ENCODE measurements around the gene SSNA1.
A peak's percentile ranks its signal among the peaks of the same experiment; 100 is the strongest.

SSNA1 gene

DNA sequence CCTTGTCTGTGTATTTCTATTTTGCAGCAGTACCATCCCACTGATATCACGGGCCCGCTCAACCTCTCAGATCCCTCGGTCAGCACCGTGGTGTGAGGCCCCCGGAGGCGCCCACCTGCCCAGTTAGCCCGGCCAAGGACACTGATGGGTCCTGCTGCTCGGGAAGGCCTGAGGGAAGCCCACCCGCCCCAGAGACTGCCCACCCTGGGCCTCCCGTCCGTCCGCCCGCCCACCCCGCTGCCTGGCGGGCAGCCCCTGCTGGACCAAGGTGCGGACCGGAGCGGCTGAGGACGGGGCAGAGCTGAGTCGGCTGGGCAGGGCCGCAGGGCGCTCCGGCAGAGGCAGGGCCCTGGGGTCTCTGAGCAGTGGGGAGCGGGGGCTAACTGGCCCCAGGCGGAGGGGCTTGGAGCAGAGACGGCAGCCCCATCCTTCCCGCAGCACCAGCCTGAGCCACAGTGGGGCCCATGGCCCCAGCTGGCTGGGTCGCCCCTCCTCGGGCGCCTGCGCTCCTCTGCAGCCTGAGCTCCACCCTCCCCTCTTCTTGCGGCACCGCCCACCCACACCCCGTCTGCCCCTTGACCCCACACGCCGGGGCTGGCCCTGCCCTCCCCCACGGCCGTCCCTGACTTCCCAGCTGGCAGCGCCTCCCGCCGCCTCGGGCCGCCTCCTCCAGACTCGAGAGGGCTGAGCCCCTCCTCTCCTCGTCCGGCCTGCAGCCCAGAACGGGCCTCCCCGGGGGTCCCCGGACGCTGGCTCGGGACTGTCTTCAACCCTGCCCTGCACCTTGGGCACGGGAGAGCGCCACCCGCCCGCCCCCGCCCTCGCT lies 20.5 kb upstream of the SSNA1 start:
- DNase-seq (ENCODE audit: low spot score) = no peak

DNA sequence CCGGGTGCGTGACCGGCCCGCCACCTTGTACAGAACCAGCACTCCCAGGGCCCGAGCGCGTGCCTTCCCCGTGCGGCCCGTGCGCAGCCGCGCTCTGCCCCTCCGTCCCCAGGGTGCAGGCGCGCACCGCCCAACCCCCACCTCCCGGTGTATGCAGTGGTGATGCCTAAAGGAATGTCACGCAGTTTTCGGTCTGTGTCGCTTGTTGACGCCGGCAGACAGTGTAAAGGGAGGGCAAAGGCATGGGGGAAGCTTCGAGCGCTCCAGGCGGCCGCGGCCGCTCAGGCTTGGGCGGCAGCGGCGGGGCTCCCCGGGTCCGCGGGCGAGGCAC lies 19.9 kb upstream of the SSNA1 start:
- DNase-seq (ENCODE audit: low spot score) = no peak

DNA sequence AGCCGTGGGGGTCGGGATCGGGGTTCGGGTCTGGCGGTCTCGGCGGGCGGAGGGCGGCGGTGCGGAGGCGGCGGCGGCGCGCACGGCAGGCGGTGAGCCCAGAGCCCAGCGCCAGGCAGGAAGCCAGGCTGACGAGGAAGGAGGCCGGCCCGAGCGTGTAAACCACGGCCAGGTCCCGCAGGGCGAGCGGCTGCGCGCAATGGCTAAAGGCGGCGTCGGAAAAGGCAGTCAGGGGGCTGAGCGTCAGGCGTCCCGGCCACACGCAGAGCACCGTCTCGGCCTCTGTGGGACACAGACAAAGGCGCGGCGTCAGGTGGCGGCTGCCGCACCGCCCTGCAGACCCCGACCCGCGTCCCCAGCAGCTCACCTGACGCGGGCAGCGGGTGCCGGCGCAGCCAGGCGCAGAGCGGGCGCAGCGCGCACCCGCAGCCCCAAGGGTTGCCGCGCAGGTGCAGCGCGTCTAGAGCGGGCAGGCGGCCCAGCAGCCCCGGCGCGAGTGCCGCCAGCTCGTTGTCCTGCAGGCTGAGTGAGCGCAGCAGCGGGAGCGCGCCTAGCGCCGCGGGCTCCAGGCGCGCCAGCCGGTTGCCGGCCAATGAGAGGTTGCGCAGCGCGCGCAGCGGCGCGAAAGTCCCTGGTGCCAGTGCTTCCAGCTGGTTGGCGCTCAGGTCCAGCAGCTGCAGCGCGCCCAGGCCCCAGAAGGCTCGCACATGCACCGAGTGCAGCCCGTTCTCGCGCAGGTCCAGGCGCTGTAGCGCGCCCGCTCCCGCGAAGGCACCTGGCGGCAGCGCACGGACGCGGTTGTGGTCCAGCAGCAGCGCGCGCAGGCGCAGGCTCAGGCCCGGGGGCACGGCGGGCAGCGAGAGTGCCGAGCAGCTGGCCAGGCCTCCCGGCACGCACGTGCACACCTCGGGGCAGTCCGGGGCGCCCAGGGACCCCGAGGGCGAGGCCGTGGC lies 19.3 kb upstream of the SSNA1 start:
- DNase-seq (ENCODE audit: low spot score) = no peak

DNA sequence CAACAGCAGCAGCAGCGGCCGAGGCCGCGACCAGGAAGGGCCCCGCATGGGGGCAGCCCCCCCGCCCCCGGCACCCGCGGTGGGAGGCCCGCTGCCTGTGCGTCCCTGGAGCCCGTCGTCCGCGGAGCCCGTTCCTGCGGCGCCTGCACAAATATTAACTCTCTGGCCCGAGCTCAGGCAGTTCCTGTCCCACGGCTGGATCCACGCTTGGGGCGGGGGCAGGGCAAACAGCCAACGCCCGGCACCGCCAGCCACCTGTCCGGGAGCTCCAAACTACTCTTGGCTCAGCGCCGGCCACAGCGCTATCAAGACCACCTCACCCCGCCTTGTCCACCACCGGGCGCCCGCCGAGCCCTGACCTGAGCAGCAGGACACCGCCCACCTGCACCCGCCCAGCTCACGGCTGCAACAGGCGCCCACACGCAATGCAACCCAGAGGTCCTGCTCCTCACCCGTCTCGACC lies 18.5 kb upstream of the SSNA1 start, which contains the start of gene LRRC26:
Gene LRRC26, minus strand, starts transcription at position 156 of the 463 bp plus-strand sequence. Its CDS starts 108 bp downstream, at position 48.
- DNase-seq (ENCODE audit: low spot score) = peak; percentile 38

GRCh38 chr9:137170486-137171148 lies 17.9 kb upstream of the SSNA1 start:
- peak; percentile 69 for DNase-seq (ENCODE audit: low spot score)

GRCh38 chr9:137171149-137171900 lies 17.2 kb upstream of the SSNA1 start:
- no peak for DNase-seq (ENCODE audit: low spot score)

DNA sequence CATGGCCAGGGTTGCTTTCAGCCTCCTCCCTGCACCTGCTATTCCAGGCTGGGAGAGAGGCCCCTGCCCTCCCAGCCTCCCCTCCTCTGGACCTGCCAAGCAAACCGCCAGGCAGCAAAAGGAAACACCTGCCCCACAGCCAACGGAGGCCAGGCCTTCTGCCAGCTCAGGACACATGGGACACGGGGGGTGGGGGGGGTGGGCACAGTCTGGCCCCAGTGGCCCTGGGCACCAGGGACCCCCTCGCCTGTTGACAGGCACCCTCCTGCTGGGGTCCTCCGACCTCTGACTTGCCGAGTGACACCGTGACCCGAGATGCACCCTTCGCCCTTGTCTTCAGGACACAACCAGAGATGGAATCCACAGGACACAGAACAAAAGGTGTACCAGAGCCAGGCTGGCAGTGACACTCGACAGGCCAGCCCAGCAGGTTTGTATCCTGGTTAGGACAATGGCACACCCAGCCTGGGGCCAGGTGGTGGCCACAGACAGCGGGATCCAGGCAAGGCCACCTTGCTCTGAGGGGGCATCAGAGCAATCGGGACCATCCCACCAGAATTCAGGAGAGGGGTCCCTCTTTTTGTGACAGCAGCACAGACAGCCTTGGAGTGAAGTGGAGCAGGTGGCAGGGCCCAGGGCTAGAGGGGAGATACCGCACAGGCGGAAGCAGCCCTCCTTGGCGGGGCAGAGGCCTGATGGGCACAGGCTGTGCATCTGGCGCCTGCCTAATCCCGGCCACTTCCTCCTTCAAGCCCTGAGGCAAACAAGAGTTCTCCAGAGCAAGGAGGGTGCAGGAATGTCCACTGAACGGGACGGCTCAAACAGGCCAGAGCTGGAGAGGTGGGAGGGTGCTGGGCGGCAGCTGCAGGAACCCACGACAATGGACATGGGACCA lies 15.3 kb upstream of the SSNA1 start:
- peak; percentile 46 for DNase-seq (ENCODE audit: low spot score)

DNA sequence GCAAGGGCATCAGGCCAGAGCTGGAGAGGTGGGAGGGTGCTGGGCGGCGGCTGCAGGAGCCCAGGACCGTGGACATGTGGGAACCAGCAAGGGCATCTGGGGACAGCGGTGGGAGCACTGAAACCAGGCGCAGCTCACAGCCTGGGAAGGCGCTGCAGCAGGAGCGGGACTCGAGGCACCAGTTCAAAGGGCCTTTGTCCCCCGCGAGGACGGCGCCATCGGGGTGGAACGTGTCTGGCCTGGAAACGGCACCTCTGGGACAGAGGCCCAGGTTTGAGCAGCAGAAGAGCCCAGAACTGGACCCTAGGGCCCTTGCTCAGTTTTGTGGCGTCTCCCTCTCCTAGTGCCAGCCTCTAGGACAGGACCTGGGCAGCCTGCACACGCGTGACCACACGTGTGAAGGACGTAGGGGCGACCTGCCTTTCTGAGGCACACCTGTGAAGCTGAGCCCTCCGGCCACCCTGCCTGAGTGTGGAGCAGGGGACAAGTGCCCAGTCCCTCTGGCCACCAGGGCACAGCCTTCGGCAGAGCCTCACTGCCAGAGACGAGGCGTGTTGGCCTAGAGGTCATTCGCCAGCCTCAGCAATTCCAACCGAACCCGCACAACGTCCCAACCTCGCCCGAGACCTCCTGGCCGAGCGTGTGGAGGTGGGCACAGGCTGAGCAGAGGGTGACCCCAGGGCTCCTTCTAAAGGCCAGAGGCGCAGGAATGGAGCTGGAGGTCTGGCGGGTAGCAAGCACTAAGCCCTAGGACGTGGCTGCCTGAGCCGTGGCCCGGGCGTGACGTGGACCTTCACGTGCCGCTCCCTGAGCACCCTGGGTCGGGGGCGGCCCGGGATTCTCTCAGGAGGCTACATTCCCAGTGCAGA lies 14.4 kb upstream of the SSNA1 start:
- no peak for DNase-seq (ENCODE audit: low spot score)

DNA sequence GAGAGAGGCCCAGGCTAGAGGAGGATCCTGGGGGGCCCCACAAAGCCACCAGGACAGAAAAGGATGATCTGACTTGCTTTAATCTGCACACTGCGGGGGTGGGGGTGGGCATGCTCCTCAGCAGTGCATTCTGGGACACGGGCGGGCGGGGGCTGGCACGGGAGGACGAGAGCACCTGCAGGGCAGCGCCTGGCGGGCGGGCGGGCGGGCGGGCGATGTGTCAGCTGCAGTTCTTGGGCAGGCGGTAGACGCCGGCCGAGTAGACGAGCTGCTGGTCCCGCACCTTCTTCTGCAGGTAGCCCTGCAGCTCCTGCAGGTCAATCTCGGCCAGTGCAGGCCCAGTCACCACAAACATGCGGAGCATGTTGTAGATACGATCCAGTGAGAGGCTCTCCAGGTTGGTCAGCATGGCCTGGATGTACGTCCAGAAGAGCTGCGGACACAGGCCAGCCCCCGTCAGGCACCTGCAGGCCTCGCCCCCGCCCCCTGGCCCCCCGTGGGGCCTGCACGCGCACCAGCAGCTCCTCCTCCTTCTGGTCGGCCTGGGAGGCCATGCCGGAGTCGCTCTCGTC lies 13.7 kb upstream of the SSNA1 start:
- DNase-seq (ENCODE audit: low spot score) = peak; percentile 39

- peak; percentile 46 for DNase-seq (ENCODE audit: low spot score)
Observed at GRCh38 chr9:137175345-137175961, 13.0 kb upstream of the SSNA1 start.

DNA sequence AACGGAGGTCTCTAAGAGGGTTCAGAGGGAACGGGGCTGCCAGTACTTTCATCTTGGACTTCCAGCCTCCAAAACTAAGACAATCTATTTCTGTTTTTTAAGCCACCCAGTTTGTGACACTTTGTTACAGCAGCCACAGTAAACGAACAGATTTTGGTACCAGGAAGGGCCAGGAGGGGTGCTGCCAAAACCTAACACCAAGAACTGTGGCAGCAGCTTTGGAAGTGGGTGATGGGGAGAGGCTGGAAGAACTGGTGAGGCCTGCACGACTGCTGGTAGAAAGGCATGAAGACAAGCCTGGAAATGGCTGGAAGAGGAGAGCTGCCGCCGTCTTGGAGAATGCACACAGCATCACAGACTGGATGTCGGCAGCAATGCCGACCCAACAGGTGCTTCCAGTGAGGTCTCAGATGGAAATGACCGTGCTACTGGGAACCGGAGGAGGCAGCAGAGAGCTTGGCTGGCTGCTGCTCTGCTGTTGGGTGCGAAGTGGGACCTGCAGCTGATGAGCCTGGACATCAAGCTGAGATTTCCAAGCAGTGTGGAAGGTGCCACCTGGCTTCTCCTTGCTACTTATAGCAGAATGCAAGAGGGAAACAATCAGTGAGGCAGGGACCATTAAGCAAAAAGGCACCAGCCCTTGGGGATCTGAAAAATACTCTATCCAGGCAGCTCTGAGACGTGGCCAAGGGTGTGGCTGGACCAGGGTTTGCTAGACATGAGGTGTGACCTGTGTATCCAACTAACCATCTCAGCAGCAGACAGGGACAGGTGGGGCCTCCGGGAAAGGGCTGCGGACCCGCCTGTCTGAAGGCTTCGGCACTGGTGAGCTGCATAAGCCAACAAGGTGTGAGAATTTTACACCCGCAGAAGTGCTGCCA lies 11.9 kb upstream of the SSNA1 start:
- DNase-seq (ENCODE audit: low spot score) = peak; percentile 69

GRCh38 chr9:137178201-137178938 lies 10.1 kb upstream of the SSNA1 start:
- no peak for DNase-seq (ENCODE audit: low spot score)

GRCh38 chr9:137178939-137179630 lies 9.4 kb upstream of the SSNA1 start:
- no peak for DNase-seq (ENCODE audit: low spot score)

- DNase-seq (ENCODE audit: low spot score) = no peak
Observed at GRCh38 chr9:137179761-137180160, 8.7 kb upstream of the SSNA1 start.

DNA sequence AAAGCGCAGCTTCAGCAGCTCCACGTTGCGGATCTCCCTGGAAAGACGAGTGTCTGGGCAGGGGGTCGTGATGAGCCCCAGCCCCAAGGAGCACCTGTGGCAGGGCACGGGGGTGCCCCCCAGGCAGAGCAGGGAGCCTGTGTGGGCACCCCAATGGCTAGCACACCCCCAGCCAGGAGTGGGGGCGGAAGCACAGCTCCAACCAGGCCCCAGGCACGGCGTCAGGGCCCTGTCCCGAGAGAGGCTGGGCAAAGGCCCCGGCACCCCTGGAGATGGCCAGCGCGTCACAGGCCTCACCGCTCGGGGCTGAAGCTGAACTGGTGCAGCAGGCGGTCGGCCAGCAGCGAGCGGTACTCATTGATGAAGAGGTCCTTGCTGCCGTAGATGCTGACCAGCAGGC lies 8.0 kb upstream of the SSNA1 start:
- DNase-seq (ENCODE audit: low spot score) = no peak

GRCh38 chr9:137181680-137182079 lies 6.8 kb upstream of the SSNA1 start:
- DNase-seq (ENCODE audit: low spot score) = no peak

Measured in NAMALWA (cell line).